Spinal cord (tissue), 10 donors: Measurements from ENCODE around the gene OXSR1. TPM values are rescaled to one million over a fixed set of nuclear protein-coding genes. Genes with fewer than 3 reads are reported as not detected.

ENCODE experiments used
- DNase-seq, 6 donors: peaks; one replicate each; pipeline versions ENCODE4 v3.0.0 to v3.0.0-alpha.2; 2013 to 2015; ENCODE audit warnings: low spot score in 6 of 6, low read depth in 4 of 6
- H3K27ac ChIP-seq: one replicate; pipeline ENCODE4 v1.5.1; 2013; ENCODE audit warnings: low read depth, low read length, control low read depth
- H3K27me3 ChIP-seq: one replicate; pipeline ENCODE4 v1.6.1; 2013; ENCODE audit warnings: low read length; ENCODE audit not compliant: control insufficient read depth, insufficient read depth
- H3K36me3 ChIP-seq: one replicate; pipeline ENCODE4 v1.6.1; 2013; ENCODE audit warnings: low read length; ENCODE audit not compliant: control insufficient read depth, insufficient read depth
- H3K4me1 ChIP-seq: one replicate; pipeline ENCODE4 v1.6.1; 2013; ENCODE audit warnings: low read length; ENCODE audit not compliant: control insufficient read depth, insufficient read depth
- H3K4me3 ChIP-seq: one replicate; pipeline ENCODE4 v1.5.1; 2013; ENCODE audit warnings: low read depth, low read length, control low read depth
- H3K9me3 ChIP-seq: one replicate; pipeline ENCODE4 v1.6.1; 2013; ENCODE audit warnings: low read length; ENCODE audit not compliant: control insufficient read depth, insufficient read depth
- WGBS: methylation state at CpG from one replicate; pipeline ENCODE4 v1.1.5; 2013; ENCODE audit warnings: missing lambda C conversion rate; ENCODE audit not compliant: insufficient coverage; 5-methylcytosine and 5-hydroxymethylcytosine counted together
- polyA plus RNA-seq, 2 donors: library from polyadenylated mRNA; unstranded; fragments of 120-200 nt; gene quantifications; one replicate each; pipeline ENCODE4 v1.2.1, GENCODE V29; 2013; ENCODE audit not compliant: insufficient read length in 2 of 2
- total RNA-seq, 2 donors: library from RNA; depleted of rRNA in 1 of 2; stranded (reverse); fragments of 120-200 nt in 1 of 2; fragments of >200 nt in 1 of 2; gene quantifications; one replicate each; pipeline versions ENCODE4 v1.2.3 to v1.2.4, GENCODE V29; 2013 to 2014
- donor health status: healthy.

Gene OXSR1
- total and polyA plus RNA-seq, 4 donors, result 32.3 to 36.1 (median 33.4) TPM

GRCh38 chr3:38163841-38164642 lies 1.3 kb upstream of the OXSR1 start:
- WGBS, result 65% methylated on average over 22 of the region's 24 CpGs
- H3K4me3 ChIP-seq, result peak overlapping the region; percentile 91

GRCh38 chr3:38164643-38164951 lies 740 bp upstream of the OXSR1 start:
- peaks cover 13% of the 10 kb centered on the region for H3K4me1 ChIP-seq
- no peak for DNase-seq
- H3K9me3 ChIP-seq, result no peaks in the 10 kb centered on the region
- no peaks in the 10 kb centered on the region for H3K36me3 ChIP-seq
- peak overlapping the region; percentile 91 for H3K4me3 ChIP-seq
- WGBS, result 5% methylated on average over 16 of the region's 17 CpGs
- peak overlapping the region; percentile 97 for H3K27ac ChIP-seq
- H3K27me3 ChIP-seq, result no peaks in the 10 kb centered on the region

More at GRCh38 chr3:38163841-38164642, 1.3 kb upstream of the OXSR1 start:
- no peaks in the 10 kb centered on the region for H3K36me3 ChIP-seq
- no peaks in the 10 kb centered on the region for H3K27me3 ChIP-seq
- no peaks in the 10 kb centered on the region for H3K9me3 ChIP-seq
- H3K4me1 ChIP-seq, result peaks cover 13% of the 10 kb centered on the region
- DNase-seq, result peak in 1 of 6 donors; percentile 24
- H3K27ac ChIP-seq, result peak overlapping the region; percentile 97

DNA sequence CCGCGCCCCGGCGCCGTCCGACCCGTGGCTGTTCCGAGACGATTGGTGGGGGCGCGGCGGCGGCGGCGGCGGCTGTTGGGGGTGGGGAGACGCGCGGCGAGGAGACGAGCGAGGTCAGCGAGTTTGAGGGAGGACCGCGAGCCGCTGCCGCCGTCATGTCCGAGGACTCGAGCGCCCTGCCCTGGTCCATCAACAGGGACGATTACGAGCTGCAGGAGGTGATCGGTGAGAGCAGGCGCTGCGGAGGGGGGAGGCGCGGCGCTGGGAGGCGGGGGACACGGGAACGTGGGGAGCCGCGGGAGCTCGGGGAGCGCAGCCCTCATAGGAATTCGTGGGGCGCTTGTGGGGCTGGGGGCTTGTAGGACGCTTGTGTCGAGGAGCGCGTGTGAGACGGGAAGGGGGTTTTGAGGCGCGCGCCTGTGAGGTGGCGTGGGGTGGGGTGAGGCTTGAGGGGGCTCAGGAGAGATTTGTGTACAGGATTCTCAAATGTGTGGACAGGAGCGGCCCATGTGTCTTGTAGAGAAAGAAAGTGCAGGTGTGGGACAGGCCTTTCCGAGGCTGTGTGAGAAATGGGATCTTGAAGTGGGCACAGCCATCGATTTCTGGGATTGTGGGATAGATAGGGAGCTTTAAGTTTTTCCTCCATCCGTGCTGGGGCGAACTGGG lies 518 bp downstream of the OXSR1 start:
- H3K27me3 ChIP-seq, result no peaks in the 10 kb centered on the region
- H3K4me1 ChIP-seq, result peaks cover 13% of the 10 kb centered on the region
- peak in 1 of 6 donors; percentile 13 for DNase-seq
- 0% methylated on average over 58 of the region's 62 CpGs for WGBS
- H3K36me3 ChIP-seq, result no peaks in the 10 kb centered on the region
- peak overlapping the region; percentile 91 for H3K4me3 ChIP-seq
- H3K9me3 ChIP-seq, result no peaks in the 10 kb centered on the region
- H3K27ac ChIP-seq, result peak overlapping the region; percentile 97

GRCh38 chr3:38167591-38167990 lies 2.3 kb downstream of the OXSR1 start:
- H3K4me3 ChIP-seq, result no peak overlapping the region
- DNase-seq, result no peak

GRCh38 chr3:38168151-38169026 lies 3.1 kb downstream of the OXSR1 start:
- no peaks in the 10 kb centered on the region for H3K27me3 ChIP-seq
- no peak overlapping the region for H3K4me3 ChIP-seq
- no peaks in the 10 kb centered on the region for H3K9me3 ChIP-seq
- DNase-seq, result no peak
- WGBS, result no CpG with 5 or more reads among the region's 4 CpGs
- H3K36me3 ChIP-seq, result no peaks in the 10 kb centered on the region
- H3K4me1 ChIP-seq, result peaks cover 13% of the 10 kb centered on the region
- H3K27ac ChIP-seq, result no peak overlapping the region

More at GRCh38 chr3:38167591-38167990, 2.3 kb downstream of the OXSR1 start:
- WGBS, result 92% methylated on average over 2 of the region's 4 CpGs
- Histone ChIP-seq H3K27ac (no peak overlapping the region), H3K36me3 (no peaks in the 10 kb centered on the region), H3K9me3 (no peaks in the 10 kb centered on the region), H3K27me3 (no peaks in the 10 kb centered on the region), H3K4me1 (peaks cover 13% of the 10 kb centered on the region)

- H3K4me1 ChIP-seq, result peaks cover 12% of the 10 kb centered on the region
- H3K27me3 ChIP-seq, result no peaks in the 10 kb centered on the region
- no peaks in the 10 kb centered on the region for H3K36me3 ChIP-seq
- H3K4me3 ChIP-seq, result no peak overlapping the region
- DNase-seq, result no peak
- no peak overlapping the region for H3K27ac ChIP-seq
- no CpG with 5 or more reads among the region's 1 CpG for WGBS
- no peaks in the 10 kb centered on the region for H3K9me3 ChIP-seq
Measured at GRCh38 chr3:38169027-38169317, 3.6 kb downstream of the OXSR1 start.

- DNase-seq, result no peak
- H3K27ac ChIP-seq, result no peak overlapping the region
- whole genome bisulfite sequencing, result 86% methylated on average over 3 of the region's 4 CpGs
- peaks cover 8% of the 10 kb centered on the region for H3K4me1 ChIP-seq
- no peaks in the 10 kb centered on the region for H3K9me3 ChIP-seq
- no peaks in the 10 kb centered on the region for H3K36me3 ChIP-seq
- no peak overlapping the region for H3K4me3 ChIP-seq
- H3K27me3 ChIP-seq, result no peaks in the 10 kb centered on the region
Measured at GRCh38 chr3:38170722-38171121, 5.4 kb downstream of the OXSR1 start.

DNA sequence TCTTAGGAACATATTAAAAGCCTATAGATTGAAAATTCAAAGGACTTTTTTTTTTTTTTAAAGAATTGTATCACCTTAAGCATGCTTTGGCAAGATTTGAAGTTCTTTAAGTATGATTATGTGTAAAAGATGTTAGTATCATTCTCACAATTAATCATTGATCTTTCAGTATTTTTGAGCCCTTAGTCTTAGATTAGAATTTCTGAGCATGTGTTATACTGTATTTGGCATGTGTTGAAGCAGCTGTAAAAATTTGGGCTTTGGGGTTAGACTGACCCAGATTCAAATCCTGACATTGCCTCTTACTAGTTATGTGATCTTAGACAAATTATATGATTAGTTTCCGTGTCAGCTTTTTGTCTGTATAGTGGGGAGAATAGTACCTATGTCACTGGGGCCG lies 6.3 kb downstream of the OXSR1 start:
- Histone ChIP-seq H3K9me3 (no peaks in the 10 kb centered on the region), H3K27me3 (no peaks in the 10 kb centered on the region), H3K4me1 (peaks cover 1% of the 10 kb centered on the region), H3K27ac (no peak overlapping the region), H3K36me3 (no peaks in the 10 kb centered on the region), H3K4me3 (no peak overlapping the region)
- WGBS, result no CpG with 5 or more reads among the region's 2 CpGs
- DNase-seq, result no peak

DNA sequence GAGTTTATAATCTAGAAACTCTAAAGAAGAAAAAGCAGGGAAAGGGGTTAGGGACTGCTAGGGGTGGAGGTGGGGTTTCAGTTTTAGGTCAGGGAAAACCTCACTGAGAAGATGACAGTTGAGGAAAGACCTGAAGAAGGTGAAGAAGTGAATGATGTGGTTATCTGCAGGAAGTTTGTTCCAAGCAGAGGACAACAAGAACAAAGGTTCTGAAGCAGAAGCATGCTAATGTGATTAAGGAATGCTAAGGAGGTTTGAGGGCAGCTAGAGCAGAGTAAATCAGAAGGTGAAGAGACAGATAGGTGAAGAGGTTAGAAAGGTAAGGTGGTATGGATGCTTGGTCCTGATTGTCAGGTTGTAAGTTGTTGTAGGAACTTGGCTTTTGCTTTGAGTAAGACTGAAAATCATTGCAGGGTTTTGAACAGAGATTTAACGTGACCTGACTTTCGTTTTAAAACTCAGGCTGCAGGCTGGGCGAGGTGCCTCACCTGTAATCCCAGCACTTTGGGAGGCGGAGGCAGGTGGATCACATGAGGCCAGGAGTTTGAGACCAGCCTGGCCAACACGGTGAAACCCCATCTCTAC lies 8.6 kb downstream of the OXSR1 start:
- Histone ChIP-seq H3K4me3 (no peak overlapping the region), H3K9me3 (no peaks in the 10 kb centered on the region), H3K4me1 (no peaks in the 10 kb centered on the region), H3K27me3 (no peaks in the 10 kb centered on the region), H3K27ac (no peak overlapping the region), H3K36me3 (peaks cover 2% of the 10 kb centered on the region)
- no peak for DNase-seq
- 95% methylated on average over 2 of the region's 5 CpGs for WGBS
